Fibroblast of the conjunctiva (primary cell): ENCODE measurements around the gene OTOF.

ENCODE experiments used
- DNase-seq: peaks from one replicate; pipeline ENCODE4 v3.0.0-alpha.2; 2010; ENCODE audit warnings: low read depth

OTOF gene

DNA sequence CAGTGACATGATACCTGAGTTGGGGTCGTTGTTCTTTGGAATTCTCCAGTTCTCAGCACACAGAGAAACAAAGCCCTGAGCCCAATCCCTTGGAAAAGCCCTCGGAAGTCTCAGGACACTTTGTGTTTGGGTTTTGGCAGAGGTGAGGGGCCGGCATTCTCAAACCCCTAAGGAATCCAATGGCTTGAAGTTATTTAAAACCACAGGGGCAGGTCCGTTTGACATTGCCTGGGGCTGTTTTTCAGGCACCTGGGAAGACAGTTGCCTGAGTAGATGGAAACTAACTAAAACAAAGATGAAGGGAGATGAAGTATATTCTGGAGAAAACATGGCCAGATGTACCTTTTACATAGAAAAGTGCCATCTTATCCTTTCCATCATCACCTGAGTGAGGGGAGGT lies 22.5 kb upstream of the OTOF start:
- DNase-seq: no peak

DNA sequence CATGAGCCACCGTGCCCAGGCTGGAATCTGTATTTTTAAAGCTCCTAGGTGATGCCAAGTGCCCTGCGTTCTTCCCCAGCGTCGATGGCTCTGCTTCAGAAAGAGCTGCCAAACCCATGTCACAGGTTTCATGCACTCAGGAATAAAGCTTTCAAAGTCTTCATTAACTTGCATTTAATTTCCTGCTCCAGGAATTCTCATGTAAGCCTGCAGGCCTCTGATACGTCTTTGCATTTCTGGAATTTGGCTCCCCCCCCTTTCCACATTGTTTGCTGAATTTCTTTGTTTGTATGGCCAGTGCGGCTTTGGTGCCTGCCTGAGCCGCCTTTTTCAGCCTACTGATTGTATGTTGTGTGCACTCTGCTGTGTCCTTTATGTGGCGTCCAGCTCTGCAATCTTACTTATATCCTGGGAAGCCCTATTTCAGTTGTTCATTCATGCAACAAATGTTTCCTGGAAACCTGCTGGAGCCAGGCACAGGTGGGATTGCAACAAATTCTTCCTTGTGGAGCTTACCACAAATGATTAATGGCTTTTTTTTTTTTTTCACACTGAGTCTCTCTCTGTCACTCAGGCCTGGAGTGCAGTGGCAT lies 17.9 kb upstream of the OTOF start:
- no peak for DNase-seq

DNA sequence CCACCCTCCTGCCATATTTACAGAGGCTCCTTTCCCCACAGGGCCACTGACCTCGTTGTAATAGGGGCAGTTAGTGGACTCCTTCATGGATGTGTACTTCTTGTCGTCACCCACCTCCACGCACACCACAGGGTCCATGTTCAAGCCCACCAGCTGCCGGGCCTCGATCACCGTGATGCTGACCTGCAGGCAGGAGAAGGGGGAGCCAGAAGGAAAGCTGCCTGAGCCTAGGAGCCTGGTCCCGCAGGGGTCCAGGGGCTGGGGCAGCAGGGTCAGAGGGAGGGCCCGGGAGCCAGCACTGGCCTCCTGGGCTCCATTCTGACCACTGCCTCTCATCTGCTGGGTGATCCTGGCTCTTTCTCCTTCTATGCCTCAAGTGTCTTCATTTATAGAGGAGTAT lies 17.0 kb upstream of the OTOF start:
- DNase-seq: no peak

DNA sequence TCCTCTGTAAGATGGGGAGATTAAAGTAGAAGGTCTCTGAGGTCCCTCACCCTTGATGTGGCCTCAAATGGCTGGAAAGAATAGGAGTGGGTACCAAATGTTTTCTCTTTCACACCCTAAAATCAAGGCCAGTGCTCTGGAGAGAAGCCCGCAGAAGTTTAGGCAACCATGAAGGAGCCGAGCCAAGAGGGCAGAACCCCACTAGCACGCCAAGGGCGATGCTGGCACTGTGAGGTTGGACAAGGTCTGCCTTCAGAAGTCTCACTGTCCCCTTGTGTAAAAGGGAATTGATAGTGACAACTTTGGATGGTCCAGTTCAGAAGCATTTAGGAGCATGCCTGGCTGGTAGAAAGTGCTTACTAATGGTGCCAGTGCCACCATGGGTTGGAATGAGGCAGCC lies 16.3 kb upstream of the OTOF start:
- no peak for DNase-seq

DNA sequence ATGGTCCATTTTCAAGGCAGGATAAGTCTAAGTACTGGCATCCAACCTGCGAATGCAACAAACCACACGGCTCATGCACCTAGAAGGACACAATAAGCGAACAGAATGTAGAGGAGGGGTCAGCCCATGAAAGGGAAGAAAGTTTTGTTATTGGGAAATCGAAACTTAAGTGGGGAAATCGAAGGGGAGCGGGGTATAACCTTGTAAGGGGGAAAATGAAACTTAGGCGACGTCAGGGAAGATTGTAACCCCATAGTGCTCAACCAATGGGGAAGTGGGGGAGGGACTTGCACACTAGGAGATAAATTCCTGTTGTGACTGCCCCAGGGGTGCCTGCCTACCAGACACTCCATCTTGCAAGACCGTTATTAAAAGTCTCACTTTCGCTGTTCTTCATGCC lies 15.6 kb upstream of the OTOF start:
- DNase-seq: no peak

DNA sequence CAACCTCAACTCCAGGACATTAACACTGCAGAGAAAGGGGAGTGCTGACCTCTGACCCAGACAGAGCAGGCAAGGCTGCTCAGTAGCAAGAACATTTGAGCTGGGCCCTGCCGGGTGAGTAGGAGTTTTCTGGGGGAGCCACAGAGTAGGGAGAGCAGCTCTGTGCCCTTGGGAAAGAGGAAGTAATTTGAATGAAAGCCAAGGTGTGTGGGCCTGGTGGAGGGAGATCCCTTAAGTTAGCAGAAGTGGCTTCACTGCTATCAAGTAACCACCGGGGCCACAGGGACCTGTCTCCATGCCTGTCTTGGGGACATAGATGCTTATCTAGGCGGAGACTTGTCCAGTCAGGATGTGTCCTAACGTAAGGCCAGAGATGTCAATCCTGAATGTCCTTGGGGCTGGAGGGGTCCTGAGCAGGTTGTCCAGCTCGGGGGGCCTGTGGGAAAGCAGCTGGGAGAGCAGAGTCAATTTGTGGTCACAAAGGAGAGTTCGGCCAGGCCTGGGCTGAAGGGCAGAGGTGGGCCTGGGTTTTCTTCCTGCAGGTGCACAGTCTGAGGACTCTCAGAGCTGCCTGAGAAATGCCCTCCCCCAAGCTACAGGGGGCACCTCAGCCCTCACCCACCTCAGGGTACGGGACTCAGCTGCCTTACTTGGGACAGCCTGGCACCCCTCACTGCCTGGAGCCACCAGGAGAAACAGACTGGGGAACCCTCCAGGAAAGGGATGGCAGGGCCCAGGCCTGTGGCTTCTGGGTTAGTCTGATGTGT lies 15.0 kb upstream of the OTOF start:
- DNase-seq: no peak

DNA sequence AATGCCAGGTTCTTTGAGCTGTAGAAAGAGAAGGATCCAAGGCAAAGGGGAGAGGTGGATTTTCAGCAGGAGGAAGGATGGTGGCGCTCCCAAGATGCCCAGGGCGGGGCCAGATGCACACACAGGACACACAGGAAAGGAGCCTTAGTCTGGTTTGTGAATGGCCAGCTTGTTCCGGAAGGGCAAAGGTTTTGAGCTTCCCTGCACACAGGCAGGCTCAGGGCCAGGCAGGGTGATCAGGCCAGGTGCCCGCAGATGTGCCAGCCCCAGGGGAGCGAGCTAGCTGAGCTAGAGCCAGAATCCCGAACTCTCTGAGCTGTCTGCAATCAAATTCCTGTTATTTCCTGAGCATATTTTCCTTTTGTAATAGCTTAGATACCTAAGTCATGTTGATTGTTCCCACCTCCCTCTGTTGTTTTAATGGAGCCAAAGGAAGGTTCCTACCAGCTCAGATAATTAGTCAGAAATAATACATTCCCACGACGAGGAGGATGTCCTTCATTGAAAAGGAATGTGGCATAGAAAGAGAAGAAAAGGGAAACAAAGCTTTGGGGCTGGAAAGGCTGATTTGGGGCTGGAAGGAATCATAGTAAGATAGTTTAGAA lies 13.7 kb upstream of the OTOF start:
- DNase-seq: no peak

DNA sequence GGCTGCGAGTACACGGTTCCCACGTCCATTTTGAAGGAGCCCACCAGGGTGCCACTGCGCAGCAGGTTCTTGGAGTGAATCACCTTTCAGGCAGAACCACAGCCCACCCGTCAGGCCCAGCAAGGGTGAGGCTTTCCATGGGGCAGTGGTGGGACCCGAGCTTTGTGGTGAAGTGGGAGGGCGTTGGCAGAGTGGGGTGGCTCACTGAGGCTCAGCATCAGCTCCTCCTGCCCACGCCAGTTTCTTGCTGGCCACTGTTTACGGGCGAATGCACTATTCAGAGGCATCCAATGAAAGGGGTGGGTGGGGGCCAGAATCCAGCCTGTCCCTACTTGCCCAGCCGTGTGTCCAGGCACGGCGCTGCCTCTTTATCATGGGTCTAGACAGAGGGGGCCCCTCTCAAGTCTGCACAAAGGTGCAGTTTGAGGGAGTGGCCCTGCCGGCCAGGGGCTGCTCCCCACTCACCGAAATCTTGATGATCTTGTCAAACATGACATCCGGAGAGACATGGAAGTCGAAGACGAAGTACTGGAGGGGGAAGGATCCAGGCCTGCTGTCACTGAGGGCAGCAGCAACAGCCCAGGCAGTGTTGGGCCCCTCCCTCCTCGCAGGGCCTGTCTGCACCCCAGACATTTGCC lies 11.4 kb upstream of the OTOF start:
- no peak for DNase-seq

DNA sequence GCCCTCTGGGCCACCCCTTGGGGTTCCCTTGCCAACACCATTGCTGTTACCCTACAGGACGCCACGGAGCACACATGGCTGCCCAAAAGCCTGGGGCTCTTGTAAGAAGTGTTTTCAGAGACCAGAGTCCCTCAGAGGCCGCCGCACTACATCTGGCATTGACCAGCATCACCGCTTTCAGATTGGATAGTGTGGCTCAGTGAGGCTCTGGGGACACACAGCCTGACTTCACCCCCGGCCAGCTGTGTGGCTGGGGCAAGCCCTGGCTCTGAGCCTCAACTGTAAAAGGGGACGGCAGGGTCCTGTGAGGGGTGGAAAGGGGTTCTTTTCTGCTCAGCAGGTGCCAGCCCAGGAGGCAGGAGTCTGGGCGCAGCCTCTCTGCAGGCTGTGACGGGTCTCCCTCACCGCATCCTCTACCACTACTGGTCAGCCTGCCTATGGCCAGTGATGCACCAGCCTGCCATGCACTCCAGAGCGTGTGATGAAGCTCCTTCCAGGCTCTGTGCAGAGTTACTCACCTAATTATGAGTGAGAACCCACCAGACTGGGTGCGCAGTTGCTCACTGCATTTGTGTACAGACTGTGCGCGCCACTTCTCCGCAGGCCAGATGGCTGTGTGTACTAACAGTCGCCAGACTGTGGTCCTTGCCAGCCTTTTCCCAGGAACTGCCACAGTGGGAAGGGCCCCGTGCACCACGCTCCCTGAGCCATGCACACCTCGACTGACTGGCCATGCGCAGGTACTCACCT lies 10.7 kb upstream of the OTOF start:
- no peak for DNase-seq

DNA sequence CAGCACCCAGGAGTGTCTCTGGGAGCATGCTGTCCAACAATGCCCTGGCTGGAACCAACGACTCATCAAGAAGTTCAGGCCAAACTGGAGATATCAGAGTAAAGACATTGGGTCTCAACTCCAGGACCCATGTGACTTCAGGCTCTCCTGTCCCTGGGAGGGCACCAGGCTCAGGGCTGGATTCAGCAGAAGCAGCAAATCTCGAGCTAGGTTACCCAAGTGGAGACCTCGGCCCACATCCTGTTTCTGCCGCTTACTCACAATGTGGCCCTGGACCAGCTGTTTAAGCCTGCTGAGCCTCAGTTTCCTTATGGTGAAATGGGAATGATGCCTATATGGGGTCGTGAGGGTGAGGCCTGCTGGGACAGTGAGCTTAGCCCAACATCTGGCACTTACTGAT lies 9.3 kb upstream of the OTOF start:
- DNase-seq: no peak

DNA sequence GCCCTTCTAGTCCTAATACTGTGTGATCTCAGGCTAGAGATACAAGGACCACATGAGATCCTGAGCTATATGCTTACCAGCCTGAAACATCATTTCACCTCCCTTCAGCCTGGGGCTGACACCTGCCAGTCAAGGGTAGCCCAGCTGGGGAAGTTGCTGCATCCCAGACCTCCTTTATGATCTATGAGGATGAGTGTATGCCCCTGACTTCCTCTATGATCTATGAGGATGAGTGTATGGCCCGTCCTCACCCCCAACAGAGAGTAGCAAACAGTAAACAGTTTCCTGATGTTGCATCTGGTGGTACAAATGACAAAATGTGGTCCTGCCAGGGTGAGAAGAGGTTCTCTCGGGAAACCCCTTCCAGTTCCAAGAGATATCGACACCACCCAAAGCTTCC lies 8.9 kb upstream of the OTOF start:
- DNase-seq: no peak

DNA sequence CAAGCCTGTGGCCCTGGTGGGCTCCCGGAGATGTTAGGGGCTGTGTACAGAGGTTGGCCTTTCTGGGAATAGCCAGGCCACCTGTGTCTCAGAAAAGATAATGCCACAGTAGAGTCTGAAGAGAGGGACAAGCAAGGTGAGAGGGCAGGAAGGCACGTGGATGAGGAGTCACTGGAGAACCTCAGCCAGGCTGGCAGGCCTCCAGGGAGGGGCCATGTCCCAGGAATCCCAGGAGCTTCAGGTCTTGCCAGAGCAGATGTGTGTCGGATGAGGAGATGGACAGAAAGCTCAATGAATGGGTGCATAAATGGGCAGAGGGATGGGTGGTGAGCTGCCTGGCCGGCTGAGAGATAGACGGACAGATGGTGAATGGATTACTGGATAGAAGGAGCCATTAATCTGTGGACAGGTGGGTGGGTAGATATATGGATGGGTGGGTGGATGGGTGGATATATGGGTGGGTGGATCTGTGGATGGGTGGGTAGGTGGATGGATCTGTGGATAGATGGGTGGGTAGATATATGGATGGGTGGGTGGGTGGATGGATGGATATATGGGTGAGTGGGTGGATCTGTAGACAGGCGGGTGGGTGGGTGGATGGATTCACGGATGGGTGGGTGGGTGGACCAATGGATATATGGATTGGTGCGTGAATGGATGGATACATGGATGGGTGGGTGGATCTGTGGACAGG lies 7.9 kb upstream of the OTOF start:
- no peak for DNase-seq

DNA sequence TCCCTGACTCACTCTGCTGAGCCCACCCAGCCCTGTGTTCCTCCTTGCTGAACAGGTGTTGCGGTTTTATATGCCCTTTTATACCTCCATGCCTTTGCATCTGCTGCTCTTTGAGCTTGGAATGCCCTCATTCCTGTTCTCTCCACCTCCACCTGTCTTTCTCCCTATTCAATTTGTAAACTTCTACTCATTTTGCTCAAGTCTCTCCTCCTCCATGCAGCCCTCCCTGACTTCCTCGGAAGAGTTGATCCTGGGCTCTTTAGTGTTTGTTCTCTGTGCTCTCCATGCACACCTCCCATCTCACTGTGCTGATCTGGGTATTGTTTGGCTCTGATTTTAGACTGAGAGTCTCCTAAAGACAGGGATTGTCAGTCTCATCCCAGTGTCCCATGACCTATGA lies 7.2 kb upstream of the OTOF start:
- no peak for DNase-seq

DNA sequence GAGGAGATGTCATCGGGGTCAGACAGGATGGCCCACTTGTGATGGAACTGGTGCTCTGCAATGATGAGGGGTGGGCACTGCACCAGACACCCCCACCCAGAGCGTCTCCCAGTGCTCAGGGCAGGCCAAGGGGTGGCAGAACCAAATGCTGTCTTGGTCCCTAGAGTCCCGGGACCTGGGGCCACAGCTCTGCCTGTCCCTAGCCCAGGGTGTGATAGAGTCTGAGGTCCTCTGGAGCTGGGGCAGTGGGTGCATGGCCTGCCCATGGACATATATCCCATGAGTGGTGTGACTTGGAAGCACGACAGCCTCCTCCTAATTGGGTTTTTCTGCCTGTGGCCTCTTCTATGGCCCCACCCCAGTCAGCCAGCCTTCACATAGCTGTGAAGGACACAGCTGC lies 6.7 kb upstream of the OTOF start:
- DNase-seq: no peak

DNA sequence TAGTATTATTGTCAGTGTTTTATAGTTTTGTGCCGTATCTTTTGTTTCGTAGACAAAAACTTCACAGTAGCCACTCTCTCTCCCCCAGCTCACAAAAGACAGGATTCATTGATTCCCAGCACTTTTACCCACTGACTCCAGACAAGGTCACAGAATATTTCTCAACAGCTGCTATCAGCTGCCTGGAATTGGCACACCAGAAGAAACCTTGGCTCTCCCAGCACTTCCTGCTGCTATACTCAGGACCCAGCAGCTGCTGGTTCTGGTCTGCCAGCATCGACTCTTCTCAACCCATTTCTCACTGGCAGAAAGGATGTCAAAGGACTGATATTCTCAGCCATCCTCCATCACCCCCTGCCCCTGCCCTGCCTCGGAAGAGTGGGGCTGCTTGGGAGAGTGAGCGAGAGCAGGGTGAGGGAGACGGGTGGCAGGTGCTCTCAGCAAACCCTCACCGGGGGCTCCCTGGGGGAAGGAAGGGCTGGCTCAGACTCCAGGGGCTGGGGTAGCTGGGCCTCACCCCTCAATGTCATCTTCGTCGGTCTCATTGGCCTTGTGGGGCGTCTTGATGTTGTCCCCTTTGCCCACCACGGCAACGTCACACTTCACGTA lies 6.1 kb upstream of the OTOF start:
- no peak for DNase-seq

DNA sequence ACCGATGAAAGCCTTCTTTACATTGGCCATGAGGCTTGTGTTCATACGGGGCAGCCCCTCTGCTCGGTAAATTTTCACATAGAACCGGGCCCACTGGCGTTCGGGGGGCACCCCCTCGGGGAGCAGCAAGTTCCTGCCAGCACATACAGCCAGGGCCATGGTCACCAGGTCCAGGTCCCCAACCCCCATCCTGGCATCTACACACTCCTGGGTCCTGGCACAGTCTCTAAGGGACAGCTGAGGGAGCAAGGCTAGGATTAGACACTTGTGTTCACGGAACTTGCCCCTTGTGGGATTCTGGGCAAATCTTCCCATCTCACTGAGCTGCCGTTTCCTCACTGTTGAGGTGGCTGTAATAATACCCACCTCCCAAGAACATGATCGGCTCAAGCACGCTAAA lies 5.6 kb upstream of the OTOF start:
- no peak for DNase-seq

DNA sequence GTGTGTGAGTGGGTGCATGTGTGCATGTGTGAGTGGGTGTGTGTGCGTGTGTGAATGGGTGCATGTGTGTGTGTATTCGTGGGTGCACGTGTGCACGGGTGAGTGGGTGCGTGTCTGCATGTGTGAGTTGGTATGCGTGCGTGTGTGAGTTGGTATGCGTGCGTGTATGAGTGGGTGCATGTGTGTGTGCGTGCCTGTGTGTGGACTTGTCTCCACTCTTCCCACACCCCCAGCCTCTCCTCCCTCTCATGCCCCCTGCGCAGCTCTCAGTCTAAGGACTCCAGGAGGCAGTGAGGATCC lies 5.1 kb upstream of the OTOF start:
- no peak for DNase-seq

DNA sequence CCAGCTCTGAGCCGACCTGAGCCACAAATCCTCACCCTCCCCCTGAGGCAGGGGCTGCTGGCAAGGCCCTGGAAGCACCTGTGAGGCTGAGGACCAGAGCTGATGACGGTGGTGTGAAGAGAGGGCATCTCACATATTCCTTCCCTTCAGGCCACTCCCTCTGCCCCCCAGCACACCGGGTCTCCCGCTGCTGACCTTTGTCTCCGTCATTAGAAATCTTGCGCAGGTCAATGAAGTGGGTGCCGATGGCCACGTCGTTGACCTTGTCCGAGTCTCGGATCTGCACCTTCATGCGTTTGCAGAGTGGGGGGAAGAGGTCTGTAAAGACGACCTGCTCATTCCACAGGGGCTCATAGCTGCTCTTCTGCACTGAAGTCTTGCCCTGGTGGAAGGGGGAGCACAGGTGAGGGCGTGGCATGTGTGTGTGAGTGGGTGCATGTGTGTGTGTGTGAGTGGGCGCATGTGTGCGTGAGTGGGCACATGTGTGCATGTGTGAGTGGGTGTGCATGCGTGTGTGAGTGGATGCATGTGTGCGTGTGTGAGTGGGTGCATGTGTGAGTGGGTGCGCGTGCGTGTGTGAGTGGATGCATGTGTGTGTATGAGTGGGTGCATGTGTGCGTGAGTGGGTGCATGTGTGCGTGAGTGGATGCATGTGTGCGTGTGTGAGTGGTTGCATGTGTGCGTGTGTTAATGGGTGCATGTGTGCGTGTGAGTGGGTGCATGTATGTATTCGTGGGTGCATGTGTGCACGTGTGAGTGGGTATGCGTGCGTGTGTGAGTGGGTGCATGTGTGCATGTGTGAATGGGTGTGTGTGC lies 4.5 kb upstream of the OTOF start:
- DNase-seq: no peak

DNA sequence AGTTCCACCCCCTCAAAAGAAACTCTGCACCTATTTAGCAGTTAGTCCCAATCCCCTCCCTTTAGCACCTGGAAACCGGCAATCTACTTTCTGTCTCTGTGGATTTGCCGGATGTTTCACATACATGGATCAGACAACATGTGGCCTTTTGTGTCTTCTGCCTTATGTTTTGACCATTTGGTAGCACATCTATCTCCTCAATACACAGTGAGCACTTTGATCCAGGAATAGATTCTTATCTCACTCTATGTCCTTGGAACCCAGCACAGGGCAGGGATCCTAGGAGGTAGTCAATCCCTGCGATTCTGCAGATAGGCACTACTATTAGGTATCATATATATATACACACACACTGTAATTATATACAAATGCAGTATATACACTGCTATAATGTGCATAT lies 3.8 kb upstream of the OTOF start:
- no peak for DNase-seq

DNA sequence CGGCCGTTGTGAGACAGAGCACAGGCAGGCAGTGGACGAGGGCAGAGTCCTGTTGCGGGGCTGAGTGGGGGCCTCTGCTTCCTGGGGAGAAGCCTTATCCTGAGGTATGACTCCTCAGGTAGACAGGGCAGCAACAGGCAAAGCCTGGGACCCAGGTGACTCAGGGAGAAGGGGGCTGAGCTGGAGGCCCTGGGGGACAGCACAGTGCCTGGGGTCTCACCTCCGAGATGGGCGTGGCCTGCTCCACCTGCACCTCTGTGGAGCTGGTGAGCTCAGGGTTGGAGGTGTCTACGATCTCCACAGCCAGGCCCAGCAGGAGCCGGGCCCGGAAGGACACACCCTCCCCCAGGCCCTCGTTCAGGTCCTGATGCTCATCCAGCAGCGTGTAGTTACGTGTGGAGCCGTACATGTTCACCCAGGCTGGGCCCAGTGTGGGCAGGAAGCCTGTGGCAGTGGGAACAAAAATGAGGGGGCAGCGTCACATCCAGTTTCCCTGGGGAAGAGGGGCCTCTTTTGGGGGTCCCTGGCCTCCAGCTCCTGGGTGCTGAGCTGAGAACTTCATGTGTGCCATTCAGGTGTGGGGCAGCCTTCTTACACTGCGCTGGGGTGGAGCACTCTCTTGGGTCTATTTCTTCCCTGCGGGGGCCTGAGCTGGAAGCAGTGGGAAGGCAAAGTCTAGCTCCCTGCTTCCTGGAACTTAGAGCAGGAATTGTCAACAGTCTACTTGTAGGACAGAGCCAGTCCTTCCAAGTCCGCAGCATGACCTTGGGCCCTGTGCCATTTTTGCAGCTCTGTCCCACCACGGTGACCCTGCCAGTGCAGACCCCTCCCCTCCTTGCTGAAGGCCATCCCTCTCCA lies 2.9 kb upstream of the OTOF start:
- DNase-seq: no peak
